K562 (cell line): ENCODE measurements around the gene DYSF.

Experiments used
- CBX1 ChIP-seq: sonication (generic); IDR thresholded peaks from 2 replicates; pipeline ENCODE4 v1.6.1; 2016; ENCODE audit warnings: antibody characterized with exemption, low read depth, mild to moderate bottlenecking
- CLOCK ChIP-seq: fragments of 250-450 bp; sonication (Bioruptor Pico); IDR thresholded peaks from 2 replicates; pipeline ENCODE4 v1.4.0; 2020; ENCODE audit warnings: mild to moderate bottlenecking, moderate library complexity, borderline replicate concordance
- CTCF ChIP-seq, 3 experiments: IDR thresholded peaks in 2 of 3; conservative IDR thresholded peaks in 1 of 3; 2 replicates each; pipeline ENCODE4 v1.5.1; 2011 to 2012; ENCODE audit warnings: low read length in 3 of 3, mild to moderate bottlenecking in 3 of 3, control low read depth in 2 of 3, improper control_type of control experiment in 1 of 3, inconsistent platforms in 1 of 3, low read depth in 1 of 3, mixed read lengths in 1 of 3, moderate library complexity in 1 of 3; ENCODE audit not compliant: insufficient read depth in 2 of 3
- E2F5 ChIP-seq: sonication (generic); formaldehyde crosslinking; IDR thresholded peaks from 2 replicates; pipeline ENCODE4 v1.8.0; 2022; ENCODE audit warnings: mild to moderate bottlenecking, missing genetic modification reagents
- ETV6 ChIP-seq, 3 experiments: fragments of 150-350 bp in 1 of 3; sonication (generic) in 1 of 3; formaldehyde crosslinking in 1 of 3; IDR thresholded peaks; 2 replicates each; pipeline versions ENCODE4 v1.6.1 to v1.8.0; 2014 to 2022; ENCODE audit warnings: borderline replicate concordance in 2 of 3, low read depth in 2 of 3, antibody characterized with exemption in 1 of 3, low read length in 1 of 3, mild to moderate bottlenecking in 1 of 3, missing genetic modification reagents in 1 of 3
- EZH2 ChIP-seq: IDR thresholded peaks from 2 replicates; pipeline ENCODE4 v1.6.1; 2012; ENCODE audit warnings: low read depth, mild to moderate bottlenecking, inconsistent platforms, low read length, borderline replicate concordance
- KAT7 ChIP-seq: sonication (generic); formaldehyde crosslinking; IDR thresholded peaks from 2 replicates; pipeline ENCODE4 v1.8.0; 2022; ENCODE audit warnings: missing genetic modification reagents, mild to moderate bottlenecking, borderline replicate concordance
- POLR2AphosphoS5 ChIP-seq: IDR thresholded peaks from 2 replicates; pipeline ENCODE4 v1.6.1; 2011; ENCODE audit warnings: mild to moderate bottlenecking, low read depth, low read length, moderate library complexity; ENCODE audit not compliant: control insufficient read depth, insufficient read depth
- RBM34 ChIP-seq: fragments of 200-400 bp; formaldehyde crosslinking; IDR thresholded peaks from 2 replicates; pipeline ENCODE4 v1.6.1; 2018; ENCODE audit warnings: low read length, borderline replicate concordance; ENCODE audit not compliant: insufficient read depth
- SUPT5H ChIP-seq: fragments of 450-650 bp; IDR thresholded peaks from 2 replicates; pipeline ENCODE4 v1.6.1; 2016
- ZBTB33 ChIP-seq: sonication (generic); formaldehyde crosslinking; IDR thresholded peaks from 2 replicates; pipeline ENCODE4 v1.8.1; 2023; ENCODE audit warnings: mild to moderate bottlenecking, missing genetic modification reagents
- ZNF121 ChIP-seq: sonication (generic); formaldehyde crosslinking; conservative IDR thresholded peaks from 2 replicates; pipeline ENCODE4 v1.8.0; 2022; ENCODE audit warnings: missing genetic modification reagents
- ZNF140 ChIP-seq: fragments of 250-450 bp; sonication (Bioruptor Pico); IDR thresholded peaks from 2 replicates; pipeline ENCODE4 v1.8.0; 2021; ENCODE audit warnings: moderate library complexity, mild to moderate bottlenecking, inconsistent platforms
- ZNF830 ChIP-seq: fragments of 250-450 bp; sonication (Bioruptor Pico); IDR thresholded peaks from 2 replicates; pipeline ENCODE4 v1.5.0; 2021; ENCODE audit warnings: mild to moderate bottlenecking

- TF ChIP-seq ZNF830 (no peak), CTCF (IDR thresholded peaks at IDR 0.05 in 2 of 3, conservative IDR thresholded peaks at IDR 0.05 in 1 of 3; ENCODE audit: insufficient read depth in 2 of 3, low read depth in 1 of 3, low read length in 3 of 3) (no peak), CBX1 (no peak), ZNF140 (CRISPR knock-in tag) (no peak), ZNF121 (CRISPR knock-in tag) (no peak), SUPT5H (no peak), RBM34 (no peak), EZH2 (no peak), CLOCK (CRISPR knock-in tag) (no peak), KAT7 (no peak), E2F5 (CRISPR knock-in tag) (no peak), ZBTB33 (CRISPR knock-in tag) (no peak), ETV6 (IDR thresholded peaks at IDR 0.05; ENCODE audit: borderline replicate concordance in 1 of 2, low read depth in 2 of 2, low read length in 1 of 2) (no peak), ETV6 (CRISPR knock-in tag; IDR thresholded peaks at IDR 0.05; ENCODE audit: borderline replicate concordance) (no peak), POLR2AphosphoS5 (no peak)
These were observed 251.3 kb downstream of the DYSF start for GRCh38 chr2:71704688-71705087.
